Endodermal cell (in vitro differentiated cells): ENCODE measurements around the gene ARFGAP1. TPM values are rescaled to one million over a fixed set of nuclear protein-coding genes. Genes with fewer than 3 reads are reported as not detected.

Experiments used
- DNase-seq: peaks from one replicate; pipeline ENCODE4 v3.0.0-alpha.2; 2017
- H3K27ac ChIP-seq: 2 replicates; pipeline ENCODE4 v1.5.1; 2013; ENCODE audit warnings: mild to moderate bottlenecking, low read depth, low read length, moderate library complexity
- H3K27me3 ChIP-seq: 2 replicates; pipeline ENCODE4 v1.6.1; 2013; ENCODE audit warnings: mild to moderate bottlenecking, low read length, moderate library complexity; ENCODE audit not compliant: insufficient read depth, control insufficient read depth, poor library complexity, severe bottlenecking
- H3K36me3 ChIP-seq: 2 replicates; pipeline ENCODE4 v1.7.0; 2013; ENCODE audit warnings: mild to moderate bottlenecking, low read length, moderate library complexity; ENCODE audit not compliant: control insufficient read depth, insufficient read depth
- H3K4me1 ChIP-seq: one replicate; pipeline ENCODE4 v1.7.0; 2013; ENCODE audit warnings: low read length; ENCODE audit not compliant: control insufficient read depth, insufficient read depth
- H3K4me3 ChIP-seq: 2 replicates; pipeline ENCODE4 v1.5.1; 2013; ENCODE audit warnings: mild to moderate bottlenecking, low read length, moderate library complexity
- H3K9ac ChIP-seq: 2 replicates; pipeline ENCODE4 v1.6.1; 2013; ENCODE audit warnings: mild to moderate bottlenecking, low read length, moderate library complexity; ENCODE audit not compliant: poor library complexity, severe bottlenecking; ENCODE audit errors: extremely low read depth
- H3K9me3 ChIP-seq: 2 replicates; pipeline ENCODE4 v1.6.1; 2013; ENCODE audit warnings: mild to moderate bottlenecking, low read length, moderate library complexity; ENCODE audit not compliant: control insufficient read depth
- H3K27ac Mint-ChIP-seq: 2 replicates; pipeline ENCODE4 v1.8.0; 2020; ENCODE audit warnings: mixed read lengths
- H3K27me3 Mint-ChIP-seq: 2 replicates; pipeline ENCODE4 v1.8.0; 2021; ENCODE audit warnings: mild to moderate bottlenecking, mixed read lengths; ENCODE audit not compliant: insufficient read depth
- H3K36me3 Mint-ChIP-seq: 2 replicates; pipeline ENCODE4 v1.8.0; 2020; ENCODE audit warnings: low read depth, mixed read lengths
- H3K4me1 Mint-ChIP-seq: 2 replicates; pipeline ENCODE4 v1.8.0; 2020; ENCODE audit warnings: mixed read lengths
- H3K4me3 Mint-ChIP-seq: 2 replicates; pipeline ENCODE4 v1.8.0; 2020; ENCODE audit warnings: mild to moderate bottlenecking, moderate library complexity, mixed read lengths
- H3K9me3 Mint-ChIP-seq: 2 replicates; pipeline ENCODE4 v1.8.0; 2020; ENCODE audit warnings: mild to moderate bottlenecking, mixed read lengths
- WGBS, 2 experiments: methylation state at CpG; one replicate each; pipeline versions ENCODE4 v1.1.5 to v1.1.7; 2013; ENCODE audit warnings: missing lambda C conversion rate in 2 of 2, mixed read lengths in 1 of 2; ENCODE audit not compliant: insufficient coverage in 1 of 2, insufficient read length in 1 of 2; 5-methylcytosine and 5-hydroxymethylcytosine counted together
- total RNA-seq, 2 donors: library from RNA; stranded (reverse); fragmentation: NEBNext Ultra II Directional in 1 of 2; extraction: Animal tissue kit (Norgen Biotek cat#: 25700) in 1 of 2; gene quantifications; 2 replicates in 1 of 2; 3 replicates in 1 of 2; pipeline ENCODE4 v1.2.1, GENCODE V29; 2021
- TF ChIP-seq, protein P1 (sequence below): fragments of 200-600 bp; sonication (generic); conservative IDR thresholded peaks from 2 replicates; pipeline ENCODE4 v1.5.0; 2021; ENCODE audit warnings: antibody characterized with exemption, mild to moderate bottlenecking

The ARFGAP1 gene
- total RNA-seq, 2 donors from 2014 or later: 159 to 208 TPM

DNA sequence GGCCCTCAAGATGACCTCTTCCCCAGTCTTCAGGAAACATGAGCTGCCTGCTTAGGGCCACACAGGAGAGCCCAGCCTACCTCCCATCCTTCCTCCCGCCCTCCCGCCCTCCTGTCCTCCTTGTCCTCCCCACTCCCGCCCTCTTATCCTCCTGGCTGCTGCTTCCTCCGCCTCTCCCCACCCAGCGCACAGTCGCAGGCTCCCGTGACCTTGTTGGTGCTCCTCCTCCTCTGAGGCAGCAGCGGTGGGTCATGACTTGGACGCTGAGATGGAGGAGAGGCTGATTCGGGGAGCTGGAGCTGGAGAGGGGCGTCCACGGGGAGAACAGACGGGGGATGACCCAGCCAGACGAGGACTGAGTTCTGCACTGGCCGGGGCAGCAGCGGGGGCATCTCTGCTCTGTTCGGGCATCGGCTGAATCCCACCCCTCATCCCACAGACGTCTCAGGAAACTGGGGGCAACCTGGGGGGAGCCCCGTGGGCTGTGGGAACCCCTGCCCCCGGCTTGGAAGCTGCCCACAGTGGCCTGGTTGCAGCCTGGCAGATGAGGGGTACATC lies 56.2 kb downstream of the ARFGAP1 start:
- TF ChIP-seq, protein P1, sequence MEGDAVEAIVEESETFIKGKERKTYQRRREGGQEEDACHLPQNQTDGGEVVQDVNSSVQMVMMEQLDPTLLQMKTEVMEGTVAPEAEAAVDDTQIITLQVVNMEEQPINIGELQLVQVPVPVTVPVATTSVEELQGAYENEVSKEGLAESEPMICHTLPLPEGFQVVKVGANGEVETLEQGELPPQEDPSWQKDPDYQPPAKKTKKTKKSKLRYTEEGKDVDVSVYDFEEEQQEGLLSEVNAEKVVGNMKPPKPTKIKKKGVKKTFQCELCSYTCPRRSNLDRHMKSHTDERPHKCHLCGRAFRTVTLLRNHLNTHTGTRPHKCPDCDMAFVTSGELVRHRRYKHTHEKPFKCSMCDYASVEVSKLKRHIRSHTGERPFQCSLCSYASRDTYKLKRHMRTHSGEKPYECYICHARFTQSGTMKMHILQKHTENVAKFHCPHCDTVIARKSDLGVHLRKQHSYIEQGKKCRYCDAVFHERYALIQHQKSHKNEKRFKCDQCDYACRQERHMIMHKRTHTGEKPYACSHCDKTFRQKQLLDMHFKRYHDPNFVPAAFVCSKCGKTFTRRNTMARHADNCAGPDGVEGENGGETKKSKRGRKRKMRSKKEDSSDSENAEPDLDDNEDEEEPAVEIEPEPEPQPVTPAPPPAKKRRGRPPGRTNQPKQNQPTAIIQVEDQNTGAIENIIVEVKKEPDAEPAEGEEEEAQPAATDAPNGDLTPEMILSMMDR: no peak
- Histone ChIP-seq H3K9me3 (peaks cover 5% of the 10 kb centered on the region), H3K27me3 (peaks cover 7% of the 10 kb centered on the region), H3K27ac (no peak overlapping the region), H3K4me3 (no peak overlapping the region), H3K36me3 (no peaks in the 10 kb centered on the region), H3K9ac (no peak overlapping the region), H3K4me1 (no peaks in the 10 kb centered on the region)
- no peaks in the 10 kb centered on the region for H3K36me3 Mint-ChIP-seq
- WGBS, 2 experiments: 79 to 88% methylated on average over 10 to 20 of the region's 21 CpGs
- no peak for DNase-seq
- H3K27ac Mint-ChIP-seq: no peak overlapping the region
- H3K4me3 Mint-ChIP-seq: no peak overlapping the region
- no peaks in the 10 kb centered on the region for H3K27me3 Mint-ChIP-seq
- peaks cover 12% of the 10 kb centered on the region for H3K9me3 Mint-ChIP-seq
- H3K4me1 Mint-ChIP-seq: no peaks in the 10 kb centered on the region

DNA sequence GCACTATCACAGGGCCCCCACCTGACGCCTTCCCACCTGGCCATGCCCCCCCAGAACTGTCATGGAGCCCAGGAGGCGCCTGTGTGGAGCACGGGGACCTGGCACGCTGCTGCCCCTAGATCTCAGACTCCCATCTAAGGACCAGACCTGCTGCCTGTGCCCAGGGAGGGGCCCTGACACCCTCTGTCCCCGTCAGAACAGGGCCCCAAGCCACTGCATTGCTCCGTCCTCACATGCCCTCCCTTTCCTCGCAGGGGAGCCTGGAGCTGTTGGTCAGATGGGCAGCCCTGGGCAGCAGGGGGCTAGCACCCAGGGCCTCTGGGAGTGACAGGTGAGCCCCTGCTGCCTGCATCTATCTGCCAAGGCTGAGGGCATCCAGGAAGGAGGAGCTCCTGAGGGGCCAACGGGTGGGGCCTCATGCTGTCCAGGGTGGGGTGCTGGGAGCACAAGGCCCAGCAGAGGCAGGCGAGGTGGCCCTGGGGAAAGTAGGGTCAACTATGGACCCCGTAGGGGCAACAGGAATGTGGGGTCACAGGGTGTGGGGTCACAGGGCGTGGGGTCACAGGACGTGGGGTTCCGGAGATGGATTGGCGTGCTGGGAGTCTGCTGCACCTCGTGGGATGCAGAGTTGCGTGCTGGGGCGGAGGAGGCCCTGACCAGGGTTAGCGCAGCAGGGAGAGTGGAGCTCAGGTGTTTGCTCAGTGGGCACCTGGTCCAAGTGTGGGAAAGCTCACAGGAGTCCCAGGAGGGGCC lies 56.9 kb downstream of the ARFGAP1 start:
- Histone ChIP-seq H3K4me3 (no peak overlapping the region), H3K4me1 (no peaks in the 10 kb centered on the region), H3K36me3 (no peaks in the 10 kb centered on the region), H3K27ac (no peak overlapping the region), H3K9me3 (peaks cover 5% of the 10 kb centered on the region), H3K27me3 (peaks cover 2% of the 10 kb centered on the region), H3K9ac (no peak overlapping the region)
- Mint-ChIP-seq H3K4me1 (no peaks in the 10 kb centered on the region), H3K9me3 (peaks cover 12% of the 10 kb centered on the region), H3K4me3 (no peak overlapping the region), H3K36me3 (no peaks in the 10 kb centered on the region), H3K27me3 (no peaks in the 10 kb centered on the region), H3K27ac (no peak overlapping the region)
- TF ChIP-seq, protein P1: no peak
- no peak for DNase-seq
- 89% methylated on average over 17 to 18 of the region's 18 CpGs for WGBS, 2 experiments

DNA sequence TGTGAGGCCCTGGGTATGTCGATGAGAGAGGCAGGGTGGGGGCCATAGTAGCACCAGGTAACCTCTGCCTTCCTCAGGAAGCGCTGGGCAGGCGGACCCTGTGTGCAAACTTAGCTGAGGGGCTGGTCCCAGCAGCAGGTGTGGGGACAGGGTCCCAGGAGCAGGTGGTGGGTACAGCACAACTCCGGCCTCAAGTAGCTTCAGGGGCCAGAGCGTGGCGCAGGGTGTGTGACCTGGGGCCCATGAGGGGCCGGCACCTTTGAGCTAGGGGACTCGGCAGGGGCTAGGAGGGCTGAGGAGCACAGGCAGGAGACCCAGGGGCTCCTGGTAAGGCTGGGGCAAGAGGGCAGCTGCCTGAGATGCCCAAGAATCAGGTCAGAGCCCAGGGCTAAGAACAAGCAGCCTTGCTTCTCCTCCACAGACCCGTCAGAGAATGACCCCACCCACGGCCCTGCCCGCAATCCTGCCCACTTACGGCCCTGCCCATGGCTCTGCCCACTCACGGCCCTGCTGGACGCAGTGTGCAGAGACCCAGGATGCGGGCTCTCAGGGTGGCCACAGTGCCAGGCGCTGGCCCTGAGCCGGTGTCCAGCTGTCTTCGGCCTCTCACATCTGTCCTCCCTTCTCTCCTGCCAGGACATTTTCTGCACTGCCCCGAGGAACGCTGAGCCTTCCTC lies 57.6 kb downstream of the ARFGAP1 start:
- H3K27me3 ChIP-seq: no peaks in the 10 kb centered on the region
- WGBS, 2 experiments: 93 to 94% methylated on average over 14 to 20 of the region's 20 CpGs
- Mint-ChIP-seq H3K4me3 (no peak overlapping the region), H3K27ac (no peak overlapping the region), H3K36me3 (no peaks in the 10 kb centered on the region), H3K4me1 (no peaks in the 10 kb centered on the region), H3K27me3 (no peaks in the 10 kb centered on the region), H3K9me3 (peaks cover 16% of the 10 kb centered on the region)
- TF ChIP-seq, protein P1: no peak
- no peak overlapping the region for H3K27ac ChIP-seq
- H3K9ac ChIP-seq: no peak overlapping the region
- no peak for DNase-seq
- H3K9me3 ChIP-seq: peaks cover 5% of the 10 kb centered on the region
- no peaks in the 10 kb centered on the region for H3K36me3 ChIP-seq
- H3K4me3 ChIP-seq: no peak overlapping the region
- H3K4me1 ChIP-seq: no peaks in the 10 kb centered on the region
